ENCODE data around the gene GSG1L.

GSG1L gene

DNA sequence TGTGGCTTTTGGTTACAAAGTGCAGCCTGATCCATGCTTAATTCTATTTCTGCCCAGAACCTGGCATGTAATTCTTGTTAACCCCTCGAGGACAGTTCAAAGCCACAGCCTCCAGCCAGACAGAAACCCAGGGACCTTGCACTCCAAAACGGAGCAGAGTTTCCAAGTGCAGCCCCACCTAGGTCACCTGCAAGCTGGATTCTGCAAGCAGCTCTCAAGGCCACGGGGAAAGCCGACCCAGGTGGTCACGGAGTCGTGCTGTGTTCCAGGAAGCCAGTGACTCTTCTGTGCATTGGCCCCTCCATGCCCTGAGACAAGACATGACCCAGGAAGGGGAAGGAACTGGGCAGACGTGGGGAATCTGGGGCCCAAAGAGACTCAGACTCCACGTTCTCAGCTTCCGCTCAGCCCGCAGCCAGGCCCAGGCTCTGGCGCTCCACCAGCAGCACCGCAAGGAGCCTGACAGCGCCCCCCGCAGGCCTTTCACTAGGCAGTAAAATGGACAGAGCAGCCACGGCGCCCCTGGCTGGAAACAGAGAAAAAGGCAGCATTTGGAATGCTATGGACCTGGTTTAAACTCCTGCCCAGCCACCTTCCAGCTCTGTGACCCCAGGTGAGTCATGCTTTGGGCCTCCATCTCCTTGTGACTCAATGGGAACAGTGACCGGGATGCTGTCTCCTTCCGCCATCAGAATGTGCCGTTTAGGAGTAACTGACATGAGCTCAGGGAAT, 27.3 kb upstream of the GSG1L start:
- DNase-seq, result no peak

DNA sequence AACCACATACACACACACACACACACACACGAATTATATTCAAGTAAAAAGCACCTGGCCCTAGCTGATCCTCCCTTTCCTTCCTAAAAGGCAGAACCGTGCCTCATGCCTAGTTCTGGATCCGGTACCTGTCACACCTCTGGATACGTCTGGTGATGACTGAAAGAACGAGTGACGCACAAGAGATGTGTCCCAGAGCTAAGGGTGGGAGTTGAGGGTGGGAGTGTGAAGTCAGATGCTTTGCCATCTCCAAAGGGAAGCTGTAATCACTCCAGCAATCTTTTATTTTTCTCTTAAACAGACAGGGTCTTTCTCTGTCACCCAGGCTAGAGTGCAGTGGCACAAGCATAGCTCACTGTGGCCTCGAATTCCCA, 26.5 kb upstream of the GSG1L start:
- DNase-seq, result no peak

DNA sequence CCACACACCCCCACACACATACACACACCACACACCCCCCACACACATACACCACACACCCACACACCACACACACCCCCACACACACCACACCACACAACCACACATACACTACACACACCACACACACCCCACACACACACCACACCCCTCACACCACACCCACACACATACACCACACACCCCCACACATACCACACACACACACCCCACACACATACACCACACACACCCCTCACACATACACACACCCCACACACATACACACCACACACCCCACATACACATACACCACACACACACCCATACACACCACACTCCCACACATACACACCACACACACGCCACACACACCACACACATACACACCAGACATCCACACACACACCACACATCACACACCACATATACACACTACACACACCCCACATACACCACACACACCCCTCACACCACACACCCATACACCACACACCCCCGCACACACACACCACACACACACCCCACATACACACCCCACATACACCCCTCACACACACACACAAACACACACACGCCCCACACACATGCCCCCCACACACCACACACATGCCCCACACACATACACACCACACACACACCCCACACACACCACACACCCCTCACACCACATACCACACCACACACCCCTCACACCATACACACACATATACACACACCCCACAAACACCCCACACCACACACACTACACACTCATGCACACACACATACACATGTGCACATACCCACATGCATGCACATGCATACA, 25.9 kb upstream of the GSG1L start:
- DNase-seq, result no peak

DNA sequence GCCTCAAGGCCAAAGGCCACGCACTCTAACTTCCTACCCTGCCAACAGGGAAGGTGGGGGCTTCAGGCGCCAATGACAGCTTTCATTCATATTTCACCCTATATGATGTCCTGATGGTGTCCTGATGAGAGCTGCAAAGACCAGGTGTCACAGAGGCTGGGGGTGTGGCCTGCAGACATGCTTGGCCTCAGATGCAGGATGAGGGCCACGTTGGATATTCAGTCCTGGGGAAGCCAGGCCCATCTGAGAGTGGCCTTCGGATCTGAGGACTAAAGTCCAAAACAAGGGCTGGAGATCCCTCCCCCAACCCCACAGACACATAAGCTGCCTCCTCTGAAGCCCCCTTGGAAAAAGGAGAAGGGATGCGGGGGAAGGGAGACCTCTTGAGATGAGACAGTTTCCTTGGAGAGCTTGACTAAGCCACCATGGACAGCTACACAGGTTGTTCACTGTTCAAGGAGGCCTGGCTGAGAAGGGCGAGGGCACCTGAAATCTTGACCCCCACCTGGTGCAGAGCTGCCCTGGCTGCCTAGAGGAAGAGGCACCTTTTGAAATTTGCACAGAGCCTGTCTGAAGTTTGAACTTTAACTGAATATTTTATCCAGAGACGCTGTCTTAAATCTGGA, 24.3 kb upstream of the GSG1L start:
- no peak for DNase-seq

DNA sequence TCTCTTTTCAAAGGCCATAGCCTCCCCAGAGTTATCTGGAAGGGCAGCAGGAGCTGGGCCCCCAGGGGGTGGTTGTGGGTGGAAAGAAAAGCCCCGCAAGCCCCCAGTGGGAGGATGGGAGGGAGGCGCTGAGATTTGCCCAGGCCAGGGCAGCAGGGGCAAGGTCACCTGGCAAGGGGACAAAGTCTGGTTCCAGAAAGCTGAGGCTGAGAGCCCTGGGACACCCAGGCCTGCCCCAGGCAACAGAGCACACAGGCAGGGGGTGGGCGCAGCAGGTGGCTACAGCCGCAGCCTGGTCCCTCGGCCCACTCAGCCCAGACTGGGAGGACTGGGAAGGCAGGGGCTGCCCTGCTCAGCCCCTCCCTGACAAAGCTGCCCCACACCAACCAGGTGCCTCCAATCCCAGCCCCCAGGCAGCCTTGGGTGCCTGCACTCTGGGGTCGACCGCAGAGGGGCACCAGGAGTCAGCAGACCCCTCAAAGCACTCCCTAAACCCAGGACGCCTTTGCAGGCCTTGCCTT, 23.7 kb upstream of the GSG1L start:
- no peak for DNase-seq

DNA sequence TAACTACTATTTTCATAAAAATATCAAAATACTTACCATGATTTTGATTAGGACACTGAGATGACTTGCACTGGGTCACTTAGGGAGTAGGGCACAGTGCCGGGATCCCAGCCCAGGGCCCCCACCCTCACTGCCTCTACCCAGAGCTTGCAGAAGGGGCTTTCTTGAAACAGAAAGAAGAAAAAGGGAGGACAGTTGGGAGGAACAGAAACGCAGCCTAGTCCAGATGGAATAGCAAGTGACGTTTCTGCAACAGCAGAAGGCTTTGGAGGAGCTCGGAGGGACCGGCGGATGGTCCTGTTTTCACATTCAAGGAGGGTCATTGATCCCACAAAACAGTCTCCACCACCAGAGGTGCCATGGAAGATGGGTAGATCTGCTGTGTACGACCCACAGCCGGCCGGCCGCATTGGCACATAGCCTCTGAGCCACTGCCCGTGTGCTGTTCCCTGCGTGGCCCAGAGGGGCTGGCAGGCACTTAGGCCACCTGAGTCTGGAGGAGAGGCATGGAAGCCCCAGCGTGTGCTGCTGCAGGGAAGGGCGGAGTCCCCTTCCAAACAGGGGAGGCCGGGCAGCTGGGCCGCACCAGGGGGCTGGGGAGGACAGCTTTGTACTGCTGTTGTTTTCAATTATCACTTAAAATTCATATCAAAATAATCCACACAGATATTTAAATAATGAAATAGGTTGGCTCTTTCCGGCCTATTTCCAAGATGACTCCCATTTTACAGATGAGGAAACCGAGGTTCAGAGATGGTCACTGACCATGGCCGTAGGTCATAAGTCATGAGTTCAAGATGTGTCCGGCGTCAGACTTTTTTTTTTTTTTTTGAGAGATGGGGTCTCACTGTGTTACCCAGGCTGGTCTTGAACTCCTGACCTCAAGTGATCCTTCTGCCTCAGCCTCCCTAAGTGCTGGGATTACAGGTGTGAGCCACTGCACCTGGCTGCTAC, 22.9 kb upstream of the GSG1L start:
- no peak for DNase-seq

DNA sequence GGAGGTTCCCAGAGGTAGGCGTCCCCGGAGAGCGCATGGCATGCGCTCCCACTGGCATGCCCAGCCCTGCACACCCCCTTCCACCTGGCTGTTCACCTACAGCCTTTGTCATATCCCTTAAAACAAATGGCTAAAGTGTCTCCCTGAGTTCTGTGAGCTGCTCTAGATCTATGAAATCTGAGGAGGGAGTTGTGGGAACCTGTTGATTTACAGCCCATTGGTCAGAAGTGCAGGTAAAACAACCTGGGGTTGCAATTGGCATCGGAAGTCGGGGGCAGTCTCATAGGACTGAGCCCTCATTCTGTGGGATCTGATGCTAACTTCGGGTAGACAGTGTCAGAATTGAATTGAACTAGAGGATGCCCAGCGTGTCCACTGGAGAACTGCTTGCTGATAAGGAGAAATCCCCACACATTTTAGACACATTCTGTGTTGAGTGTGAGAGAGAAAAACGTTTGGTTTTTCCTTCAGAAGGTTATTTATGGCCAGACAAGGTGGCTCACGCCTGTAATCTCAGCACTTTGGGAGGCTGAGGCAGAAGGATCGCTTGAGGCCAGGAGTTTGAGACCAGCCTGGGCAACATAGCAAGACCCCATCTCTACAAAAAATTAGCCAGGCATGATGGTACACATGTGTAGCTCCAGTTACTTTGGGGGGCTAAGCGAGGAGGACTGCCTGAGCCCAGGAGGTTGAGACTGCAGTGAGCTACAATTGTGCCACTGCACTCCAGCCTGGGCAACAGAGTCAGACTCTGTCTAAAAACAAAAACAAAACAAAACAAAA, 22.1 kb upstream of the GSG1L start:
- no peak for DNase-seq

DNA sequence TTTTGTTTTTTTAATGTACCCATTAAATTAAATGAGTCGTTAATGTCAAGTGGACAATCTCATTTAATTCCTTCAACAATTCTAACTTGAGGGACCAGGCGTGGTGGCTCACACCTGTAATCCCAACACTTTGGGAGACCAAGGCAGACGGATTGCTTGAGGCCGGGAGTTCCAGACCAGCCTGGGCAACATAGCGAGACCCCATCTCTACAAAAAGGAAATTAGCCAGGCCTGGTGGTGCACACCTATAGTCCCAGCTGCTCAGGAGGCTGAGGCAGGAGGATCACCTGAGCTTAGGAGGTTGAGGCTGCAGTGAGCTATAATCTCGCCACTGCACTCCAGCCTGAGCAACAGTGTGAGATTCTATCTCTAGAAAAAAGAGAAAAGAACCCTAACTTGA, 20.7 kb upstream of the GSG1L start:
- no peak for DNase-seq

DNA sequence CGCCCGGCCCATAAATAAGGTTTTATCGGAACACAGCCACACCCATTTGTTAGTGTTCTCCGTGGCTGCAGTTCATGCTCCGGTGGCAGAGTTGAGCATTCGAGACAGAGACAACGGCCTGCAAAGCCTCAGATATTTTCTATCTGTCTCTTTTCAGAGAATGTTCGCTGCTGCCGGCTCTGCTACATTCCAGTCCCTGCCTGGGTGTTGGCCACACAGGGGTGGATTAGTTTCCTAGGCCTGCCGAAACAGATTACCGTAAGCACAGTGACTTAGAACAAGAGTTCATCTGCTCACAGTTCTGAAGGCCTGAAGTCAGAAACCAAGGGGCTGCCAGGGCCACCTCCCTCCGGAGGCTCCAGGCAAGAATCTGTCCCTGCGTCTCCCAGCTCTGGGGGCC, 19.1 kb upstream of the GSG1L start:
- DNase-seq, result no peak

DNA sequence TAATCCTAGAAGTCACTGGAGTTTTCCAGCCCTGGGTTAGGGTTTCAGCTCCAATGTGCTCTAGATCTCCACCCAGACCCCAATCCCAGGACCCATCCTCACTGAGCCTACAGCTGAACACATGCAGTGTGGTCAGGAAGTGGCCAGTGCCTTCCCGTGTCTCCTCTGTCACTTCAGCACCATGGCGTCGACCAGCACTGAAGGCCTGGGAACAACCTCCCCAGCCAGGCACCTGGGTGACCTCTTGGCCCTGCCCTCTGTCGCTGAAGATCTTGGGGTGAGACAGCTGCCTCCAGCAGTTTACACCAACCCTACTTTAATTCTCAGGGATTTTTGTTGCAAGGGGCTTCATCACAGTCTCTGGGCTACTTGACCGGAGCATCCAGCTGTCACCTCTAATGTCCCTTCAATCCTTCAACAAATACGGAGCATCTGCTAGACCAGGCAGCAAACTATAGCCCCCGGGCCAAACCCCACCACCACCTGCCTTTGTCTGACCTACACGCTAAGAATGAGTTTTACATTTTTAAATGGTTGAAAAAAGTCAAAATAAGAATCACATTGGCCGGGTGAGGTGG, 18.0 kb upstream of the GSG1L start:
- no peak for DNase-seq

DNA sequence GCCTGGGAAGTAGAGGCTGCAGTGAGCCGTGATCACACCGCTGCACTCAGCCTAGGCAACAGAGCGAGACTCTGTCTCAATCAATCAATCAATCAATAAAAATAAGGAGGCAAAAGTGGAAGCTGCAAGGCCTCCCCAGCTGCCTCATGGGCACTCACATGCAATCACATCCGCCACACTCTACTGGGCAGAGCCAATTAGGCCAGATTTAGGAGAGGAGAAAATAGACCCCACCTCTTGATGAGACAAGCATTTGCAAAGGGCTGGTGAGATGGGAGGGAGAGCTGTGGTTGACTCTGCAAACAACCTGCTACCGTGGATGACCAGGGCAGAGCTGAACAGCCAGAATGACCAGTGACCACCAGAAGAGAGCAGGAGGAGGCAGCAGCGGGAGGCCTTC, 14.7 kb upstream of the GSG1L start:
- DNase-seq, result no peak

DNA sequence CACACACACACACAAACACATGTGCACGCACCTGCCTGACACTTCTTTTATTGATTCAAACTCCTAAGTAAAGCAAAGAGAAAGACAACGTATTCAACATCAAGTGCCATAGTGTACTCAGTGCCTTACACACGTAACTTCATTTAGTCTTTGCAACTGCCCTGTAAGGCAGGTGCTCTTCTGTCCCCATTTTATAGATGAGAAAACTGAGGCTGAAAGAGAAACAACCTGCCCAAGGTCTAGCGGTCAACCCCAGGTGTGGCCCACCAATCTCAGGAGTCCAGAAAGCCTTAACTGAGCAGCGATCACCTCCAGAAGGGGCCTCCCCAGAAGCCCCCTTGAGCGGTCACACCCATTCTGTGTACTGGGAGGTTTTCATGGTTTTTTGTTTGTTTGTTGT, 10.3 kb upstream of the GSG1L start:
- no peak for DNase-seq

DNA sequence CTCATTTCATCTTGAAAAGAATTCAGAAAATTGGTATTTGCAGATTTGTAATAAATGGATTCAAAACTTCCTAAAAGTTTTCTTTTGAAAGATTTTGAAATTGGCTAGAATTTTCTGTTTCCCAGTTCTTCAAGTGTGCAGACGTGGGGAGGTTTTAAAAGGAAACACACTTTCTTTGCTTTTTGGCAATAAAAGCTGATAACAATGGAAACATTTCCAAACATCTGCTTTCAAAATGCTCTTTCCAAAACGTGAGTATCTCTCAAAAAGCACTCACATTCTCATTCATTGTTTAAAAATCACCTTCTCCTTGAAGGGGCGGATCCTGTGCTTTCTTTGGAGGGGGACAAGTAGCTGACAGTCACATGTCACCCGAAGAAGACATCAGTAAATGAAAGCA, 8.6 kb upstream of the GSG1L start:
- DNase-seq, result no peak

DNA sequence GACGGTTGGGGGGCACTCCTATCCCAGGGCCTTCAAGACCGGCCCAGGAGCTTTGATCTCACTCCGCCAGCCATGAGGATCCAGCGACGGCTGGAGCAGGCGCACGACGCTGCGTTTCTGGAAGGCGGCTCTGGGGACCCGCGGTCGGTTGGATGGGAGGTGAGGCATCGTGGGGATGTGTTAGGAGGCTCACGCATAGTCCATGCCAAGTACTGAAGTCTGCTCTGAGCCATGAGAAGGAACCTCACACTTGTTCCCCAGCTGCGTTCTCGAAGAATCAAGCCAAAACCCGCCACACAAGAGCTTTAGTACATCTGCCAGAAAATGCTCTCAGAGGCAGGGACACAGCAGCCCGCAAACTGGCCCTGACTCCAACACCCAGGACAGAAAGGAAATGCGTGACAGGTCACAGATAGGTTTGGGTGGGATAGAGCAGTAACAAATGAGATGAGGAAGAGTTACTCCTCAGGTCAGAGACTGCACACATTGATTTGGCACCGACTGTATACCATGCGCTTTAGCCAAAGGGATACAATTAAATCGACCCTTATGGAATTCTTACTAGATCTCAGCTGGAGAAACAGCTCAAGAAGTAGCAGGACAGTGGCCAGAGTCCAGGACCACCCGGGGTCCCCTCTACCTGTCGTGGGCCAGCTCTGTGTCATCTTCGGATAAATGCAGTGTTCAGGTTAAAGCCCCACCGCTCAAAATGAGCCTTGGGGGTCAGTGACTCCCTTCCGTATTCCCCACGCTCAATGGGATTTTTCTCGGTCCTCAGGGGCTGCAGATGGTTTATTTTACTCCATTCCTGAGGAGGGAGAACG, 6.7 kb upstream of the GSG1L start:
- no peak for DNase-seq

DNA sequence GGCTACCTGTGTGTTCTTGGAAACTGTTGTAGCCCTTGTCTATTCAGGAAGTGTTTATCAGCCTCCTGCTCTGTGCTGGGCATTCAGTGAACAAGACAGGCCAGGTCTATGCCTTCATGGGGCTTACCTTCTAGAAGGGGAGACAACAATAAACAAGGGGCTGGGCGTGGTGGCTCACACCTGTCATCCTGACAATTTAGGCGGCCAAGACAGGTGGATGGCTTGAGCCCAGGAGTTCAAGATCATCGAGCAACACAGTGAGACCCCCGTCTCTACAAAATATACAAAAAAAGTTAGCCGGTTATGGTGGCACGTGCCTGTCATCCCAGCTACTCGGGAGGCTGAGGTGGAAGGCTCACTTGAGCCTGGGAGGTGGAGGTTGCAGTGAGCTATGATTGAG, 5.5 kb upstream of the GSG1L start:
- no peak for DNase-seq

DNA sequence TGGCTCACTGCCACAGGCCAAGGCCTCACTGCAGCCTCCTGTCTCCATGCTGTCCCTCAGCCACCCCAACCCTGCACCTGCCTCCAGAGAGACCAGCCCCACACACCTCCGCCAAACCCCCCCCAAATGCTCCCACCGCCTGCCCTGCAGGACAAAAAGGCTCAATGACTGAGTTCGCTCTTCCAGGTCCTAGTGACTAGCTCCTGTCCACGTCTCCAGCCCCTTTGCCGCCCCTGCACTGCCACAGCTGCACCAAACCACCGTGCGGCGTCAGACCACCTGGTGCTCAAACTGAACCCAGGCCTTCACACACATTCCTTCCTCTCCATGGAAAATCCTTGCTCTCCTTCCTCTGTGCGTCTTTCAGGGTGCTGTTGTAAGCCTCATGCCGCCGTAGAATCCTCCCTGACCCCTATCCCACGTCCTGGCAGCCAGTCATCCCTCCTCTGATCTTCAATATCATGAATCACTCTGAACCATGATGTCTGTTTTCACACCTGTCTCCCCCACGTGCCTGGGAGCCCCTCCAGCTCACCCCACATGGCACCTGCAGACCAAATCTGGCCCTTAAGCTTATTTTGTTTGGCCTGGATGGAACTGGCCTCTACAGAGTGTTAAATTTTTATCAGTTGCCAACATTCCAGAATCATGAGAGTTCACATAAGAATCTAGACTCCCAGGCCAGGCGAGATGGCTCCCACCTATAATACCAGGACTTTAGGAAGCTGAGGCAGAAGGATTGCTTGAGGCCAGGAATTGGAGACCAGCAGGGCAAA, 4.3 kb upstream of the GSG1L start:
- no peak for DNase-seq

DNA sequence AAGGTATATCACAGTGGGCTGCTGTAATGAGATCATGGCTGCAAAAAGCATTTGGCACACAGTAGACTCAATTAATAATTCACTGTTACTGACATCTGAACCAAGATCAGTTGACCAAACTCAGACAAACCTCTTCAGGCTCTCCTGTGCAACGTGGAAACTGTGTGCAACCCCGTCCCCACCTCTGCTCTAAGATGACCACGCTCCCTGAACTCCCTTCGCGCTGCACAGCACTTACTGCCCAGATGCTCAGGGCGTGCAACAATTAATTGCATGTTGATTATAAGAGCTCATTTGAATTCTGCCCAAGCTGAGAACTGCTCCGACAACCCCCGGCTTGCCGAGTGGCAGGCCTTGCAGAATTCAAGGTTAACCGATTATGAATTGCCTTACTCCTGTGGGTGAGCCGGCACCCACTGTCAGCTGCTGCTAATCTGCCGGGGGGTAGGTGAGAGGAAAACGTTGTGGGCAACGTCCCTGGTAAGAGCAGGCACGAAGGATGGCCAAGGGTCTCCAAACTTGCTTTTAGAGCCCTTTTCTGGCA, 1.3 kb upstream of the GSG1L start:
- no peak for DNase-seq

DNA sequence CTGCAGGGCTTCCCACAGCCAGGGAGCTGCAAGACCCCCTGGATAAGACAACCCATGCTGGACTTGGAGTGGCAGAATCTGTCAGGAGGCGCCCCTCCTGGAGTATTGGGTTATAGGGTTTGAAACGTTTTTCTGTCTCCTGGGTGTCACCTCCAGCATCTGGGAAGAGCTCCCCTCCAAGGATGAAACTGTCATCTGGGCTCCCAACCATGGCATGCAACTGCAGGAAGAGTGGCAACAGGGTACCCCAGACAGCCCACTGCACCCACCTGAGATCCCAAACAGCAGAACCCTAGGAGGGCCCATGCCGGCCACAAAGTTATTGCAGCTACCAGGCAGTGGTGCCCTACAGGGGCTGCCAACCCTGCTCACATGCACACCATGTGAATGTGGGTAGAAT, 636 bp upstream of the GSG1L start:
- DNase-seq, result no peak

DNA sequence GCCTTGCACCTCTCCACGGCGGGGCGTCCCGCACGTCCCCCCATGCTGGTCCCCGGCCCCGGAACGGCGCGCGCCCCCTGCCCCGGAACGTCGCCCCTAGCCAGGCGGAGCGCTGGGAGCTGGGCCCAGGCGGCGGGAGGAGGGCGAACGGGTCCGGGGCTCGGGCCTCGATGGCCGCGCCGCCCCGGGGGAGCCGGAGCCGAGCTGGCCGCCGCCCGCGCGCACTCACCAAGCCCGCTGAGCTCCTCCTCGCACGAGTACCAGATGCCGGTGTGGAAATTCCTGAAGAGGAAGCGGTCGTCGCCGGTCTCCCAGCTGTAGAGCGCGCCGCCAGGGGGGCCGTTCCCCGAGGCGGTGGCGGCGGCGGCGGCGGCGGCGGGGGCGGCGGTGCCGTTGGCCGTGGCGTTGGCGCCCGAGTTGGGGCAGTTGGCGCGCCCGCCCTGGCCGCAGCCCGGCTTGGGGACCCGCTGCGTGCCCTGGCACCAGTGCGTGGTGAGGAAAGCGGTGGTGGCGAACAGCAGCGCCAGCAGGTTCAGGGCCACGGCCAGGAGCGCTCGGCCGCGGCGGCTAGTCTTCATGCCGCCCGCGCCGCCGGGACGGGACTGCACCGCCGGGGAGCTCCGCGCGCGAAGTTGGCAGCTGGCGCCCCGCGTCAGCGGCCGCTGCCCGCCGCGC, 530 bp downstream of the GSG1L start:
- DNase-seq, result no peak

Measured in C1 segment of cervical spinal cord (tissue), 14 donors.